OCI-LY3 (cell line): ENCODE measurements around the gene UNC5CL.

Experiments used
- H2AFZ ChIP-seq: fragments of 200-600, 300-600 bp; shearing (Covaris generic); 2 replicates; pipeline ENCODE4 v1.6.0; 2014; ENCODE audit warnings: antibody characterized with exemption, low read depth, low read length
- H3K27ac ChIP-seq: fragments of 200-600, 300-600 bp; sonication (generic); 2 replicates; pipeline ENCODE4 v1.5.1; 2014; ENCODE audit warnings: mild to moderate bottlenecking, low read length, moderate library complexity, mixed read lengths
- H3K27me3 ChIP-seq: fragments of 200-600, 300-600 bp; sonication (generic); 2 replicates; pipeline ENCODE4 v1.6.1; 2014; ENCODE audit warnings: low read depth, low read length, mixed read lengths
- H3K36me3 ChIP-seq: fragments of 200-600, 300-600 bp; sonication (generic); replicated peaks from 2 replicates; pipeline ENCODE3; 2014; ENCODE audit warnings: low read depth, low read length, mixed read lengths
- H3K4me1 ChIP-seq: fragments of 300-600, 200-600 bp; sonication (generic); 2 replicates; pipeline ENCODE4 v1.6.1; 2014; ENCODE audit warnings: low read length, mixed read lengths
- H3K4me2 ChIP-seq: fragments of 200-600, 300-600 bp; sonication (generic); 2 replicates; pipeline ENCODE4 v1.6.1; 2014; ENCODE audit warnings: low read length, mixed read lengths
- H3K4me3 ChIP-seq: fragments of 300-600, 200-600 bp; sonication (generic); 2 replicates; pipeline ENCODE4 v1.5.1; 2014; ENCODE audit warnings: antibody characterized with exemption, mild to moderate bottlenecking, low read length, moderate library complexity
- H3K79me2 ChIP-seq: fragments of 300-600, 200-600 bp; shearing (Covaris generic); 2 replicates; pipeline ENCODE4 v1.6.1; 2014; ENCODE audit warnings: mild to moderate bottlenecking, low read length, mixed read lengths
- H3K9ac ChIP-seq: fragments of 300-600, 200-600 bp; shearing (Covaris generic); 2 replicates; pipeline ENCODE4 v1.6.0; 2014; ENCODE audit warnings: mild to moderate bottlenecking, low read length, moderate library complexity
- H3K9me3 ChIP-seq: fragments of 200-600, 300-600 bp; shearing (Covaris generic); 2 replicates; pipeline ENCODE4 v1.6.1; 2014; ENCODE audit warnings: low read length, mixed read lengths; ENCODE audit not compliant: insufficient read depth
- H4K20me1 ChIP-seq: fragments of 200-600, 300-600 bp; sonication (generic); 2 replicates; pipeline ENCODE4 v1.6.1; 2016; ENCODE audit warnings: low read length, mixed read lengths; ENCODE audit not compliant: insufficient read depth
- EZH2phosphoT487 ChIP-seq: fragments of 200-600 bp; shearing (Covaris generic); IDR thresholded peaks from 2 replicates; pipeline ENCODE4 v1.6.1; 2018; ENCODE audit warnings: antibody characterized with exemption, mixed run types, low read depth
- TF ChIP-seq, protein P1 (sequence below): fragments of 200-600, 300-600 bp; sonication (generic); IDR thresholded peaks from 2 replicates; pipeline ENCODE4 v1.5.1; 2014; ENCODE audit warnings: antibody characterized with exemption, low read length, low read depth

Gene UNC5CL, protein sequence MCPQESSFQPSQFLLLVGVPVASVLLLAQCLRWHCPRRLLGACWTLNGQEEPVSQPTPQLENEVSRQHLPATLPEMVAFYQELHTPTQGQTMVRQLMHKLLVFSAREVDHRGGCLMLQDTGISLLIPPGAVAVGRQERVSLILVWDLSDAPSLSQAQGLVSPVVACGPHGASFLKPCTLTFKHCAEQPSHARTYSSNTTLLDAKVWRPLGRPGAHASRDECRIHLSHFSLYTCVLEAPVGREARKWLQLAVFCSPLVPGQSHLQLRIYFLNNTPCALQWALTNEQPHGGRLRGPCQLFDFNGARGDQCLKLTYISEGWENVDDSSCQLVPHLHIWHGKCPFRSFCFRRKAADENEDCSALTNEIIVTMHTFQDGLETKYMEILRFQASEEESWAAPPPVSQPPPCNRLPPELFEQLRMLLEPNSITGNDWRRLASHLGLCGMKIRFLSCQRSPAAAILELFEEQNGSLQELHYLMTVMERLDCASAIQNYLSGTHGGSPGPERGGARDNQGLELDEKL

DNA sequence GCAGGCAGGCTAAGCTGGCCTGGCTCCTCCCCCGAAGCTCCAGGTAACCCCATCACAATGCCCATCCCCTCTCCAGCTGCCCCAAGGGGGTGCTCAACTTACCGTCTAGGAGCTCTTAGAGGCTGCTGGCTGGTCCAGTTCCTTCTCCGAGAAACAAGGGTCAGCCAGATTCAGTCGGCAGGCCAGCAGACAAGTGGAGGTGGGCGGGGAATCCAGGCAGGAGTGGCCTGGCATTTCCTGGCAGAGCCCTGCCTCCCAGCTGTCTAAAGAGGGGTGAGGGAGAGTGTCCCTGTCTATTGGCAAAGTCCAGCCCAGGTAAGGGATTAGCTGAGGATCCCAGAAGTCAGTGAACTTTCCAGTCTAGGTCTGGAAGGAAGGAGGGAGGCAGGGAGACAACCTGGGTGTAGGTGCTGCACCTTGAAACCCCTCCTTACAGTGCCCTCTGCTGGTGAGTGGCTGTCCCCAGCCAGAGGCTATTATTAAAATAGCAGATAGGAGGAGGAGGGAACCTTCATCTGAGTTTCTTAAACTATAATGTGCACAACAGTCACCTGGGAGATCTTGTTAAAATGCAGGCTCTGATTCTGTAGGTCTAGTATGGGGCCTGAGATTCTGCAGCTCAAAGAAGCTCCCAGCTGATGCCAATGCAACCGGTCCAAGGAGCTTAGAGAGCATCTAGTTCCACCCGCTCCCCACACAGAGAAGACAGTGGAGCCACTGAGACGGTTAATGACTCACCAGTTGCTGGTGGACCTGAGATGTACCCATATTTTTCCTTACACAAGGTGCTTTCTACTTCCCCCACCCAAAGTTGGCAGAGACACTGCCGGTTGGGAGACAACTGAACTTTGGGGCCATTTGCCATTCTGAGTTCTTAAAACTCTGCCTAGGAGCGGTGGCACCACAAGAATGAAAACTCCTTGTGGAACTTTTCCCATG is at the start of gene UNC5CL:
Gene UNC5CL, minus strand, starts transcription at position 162 of the 939 bp plus-strand sequence. CDS start 4,147 bp downstream, outside the sequence.
- H3K9me3 ChIP-seq = no peaks in the 10 kb centered on the region
- H3K4me1 ChIP-seq = peaks cover 18% of the 10 kb centered on the region
- H3K9ac ChIP-seq = no peak within 1 kb of the TSS
- H3K4me3 ChIP-seq = no peak within 1 kb of the TSS
- TF ChIP-seq EZH2phosphoT487 = no peak
- TF ChIP-seq, protein P1, sequence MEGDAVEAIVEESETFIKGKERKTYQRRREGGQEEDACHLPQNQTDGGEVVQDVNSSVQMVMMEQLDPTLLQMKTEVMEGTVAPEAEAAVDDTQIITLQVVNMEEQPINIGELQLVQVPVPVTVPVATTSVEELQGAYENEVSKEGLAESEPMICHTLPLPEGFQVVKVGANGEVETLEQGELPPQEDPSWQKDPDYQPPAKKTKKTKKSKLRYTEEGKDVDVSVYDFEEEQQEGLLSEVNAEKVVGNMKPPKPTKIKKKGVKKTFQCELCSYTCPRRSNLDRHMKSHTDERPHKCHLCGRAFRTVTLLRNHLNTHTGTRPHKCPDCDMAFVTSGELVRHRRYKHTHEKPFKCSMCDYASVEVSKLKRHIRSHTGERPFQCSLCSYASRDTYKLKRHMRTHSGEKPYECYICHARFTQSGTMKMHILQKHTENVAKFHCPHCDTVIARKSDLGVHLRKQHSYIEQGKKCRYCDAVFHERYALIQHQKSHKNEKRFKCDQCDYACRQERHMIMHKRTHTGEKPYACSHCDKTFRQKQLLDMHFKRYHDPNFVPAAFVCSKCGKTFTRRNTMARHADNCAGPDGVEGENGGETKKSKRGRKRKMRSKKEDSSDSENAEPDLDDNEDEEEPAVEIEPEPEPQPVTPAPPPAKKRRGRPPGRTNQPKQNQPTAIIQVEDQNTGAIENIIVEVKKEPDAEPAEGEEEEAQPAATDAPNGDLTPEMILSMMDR = peak; percentile 98
- H3K79me2 ChIP-seq = no peaks in the 10 kb centered on the region
- H3K27ac ChIP-seq = no peak within 1 kb of the TSS
- H3K36me3 ChIP-seq = no peaks in the 10 kb centered on the region
- H4K20me1 ChIP-seq = no peaks in the 10 kb centered on the region
- H3K27me3 ChIP-seq = peaks cover 23% of the 10 kb centered on the region; the same call in 1 of the 2 replicates
- H3K4me2 ChIP-seq = peak within 1 kb of the TSS; percentile 38
- no peak within 1 kb of the TSS for H2AFZ ChIP-seq

DNA sequence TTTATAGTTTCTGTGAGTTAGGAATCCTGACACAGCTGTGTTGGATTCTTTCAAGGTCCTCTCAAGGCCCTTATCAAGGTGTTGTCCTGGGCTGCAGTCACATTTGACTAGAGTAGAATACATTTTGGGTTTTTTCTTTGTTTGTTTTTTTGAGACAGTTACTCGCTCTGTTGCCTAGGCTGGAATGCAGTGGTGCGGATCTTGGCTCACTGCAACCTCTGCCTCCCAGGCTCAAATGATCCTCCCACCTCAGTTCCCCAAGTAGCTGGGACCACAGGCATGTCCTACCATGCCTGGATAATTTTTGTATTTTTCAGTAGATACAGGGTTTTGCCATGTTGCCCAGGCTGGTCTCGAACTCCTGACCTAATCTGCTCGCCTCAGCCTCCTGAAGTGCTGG is 49.4 kb upstream of the UNC5CL start:
- Histone ChIP-seq H3K4me3 (no peak overlapping the region), H3K4me1 (no peaks in the 10 kb centered on the region), H3K4me2 (no peak overlapping the region), H3K27me3 (no peaks in the 10 kb centered on the region), H3K27ac (no peak overlapping the region), H3K79me2 (peaks cover 4% of the 10 kb centered on the region; the same call in 1 of the 2 replicates), H3K9me3 (no peaks in the 10 kb centered on the region), H3K9ac (no peak overlapping the region), H2AFZ (no peak overlapping the region), H3K36me3 (peaks cover 61% of the 10 kb centered on the region), H4K20me1 (peaks cover 3% of the 10 kb centered on the region; the same call in 1 of the 2 replicates)
- no peak for TF ChIP-seq EZH2phosphoT487
- TF ChIP-seq, protein P1 = no peak

DNA sequence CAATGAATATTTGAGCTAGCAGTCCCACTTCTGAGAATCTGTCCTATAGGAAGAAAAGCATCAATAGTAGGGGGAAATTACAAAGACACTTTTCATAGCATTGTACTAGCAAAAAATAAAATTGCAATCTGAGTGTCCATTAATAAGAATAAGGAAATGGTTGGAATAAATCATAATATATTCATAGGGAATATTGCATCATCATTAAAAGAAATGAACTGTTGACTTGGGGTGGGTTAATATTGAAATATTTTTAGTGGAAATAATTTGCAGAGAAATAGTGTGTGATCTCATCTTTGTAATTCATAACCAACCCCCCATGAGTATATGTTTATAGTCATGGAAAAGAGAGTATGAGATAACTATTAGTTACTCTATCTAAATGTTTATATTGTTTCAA is 46.2 kb upstream of the UNC5CL start:
- peaks cover 53% of the 10 kb centered on the region for H3K36me3 ChIP-seq

More for the DNA sequence above, 46.2 kb upstream of the UNC5CL start:
- H3K4me3 ChIP-seq = no peak overlapping the region
- H3K9me3 ChIP-seq = no peaks in the 10 kb centered on the region
- H3K79me2 ChIP-seq = peaks cover 19% of the 10 kb centered on the region; the same call in 1 of the 2 replicates
- H4K20me1 ChIP-seq = peaks cover 9% of the 10 kb centered on the region; the same call in 1 of the 2 replicates
- H3K27me3 ChIP-seq = no peaks in the 10 kb centered on the region
- H3K4me2 ChIP-seq = no peak overlapping the region
- H3K4me1 ChIP-seq = no peaks in the 10 kb centered on the region
- TF ChIP-seq, protein P1 = no peak
- TF ChIP-seq EZH2phosphoT487 = no peak
- no peak overlapping the region for H3K27ac ChIP-seq
- no peak overlapping the region for H3K9ac ChIP-seq
- no peak overlapping the region for H2AFZ ChIP-seq
